GM12874 (cell line): Measurements from ENCODE around the gene PARM1.

Experiments used
- CTCF ChIP-seq: IDR thresholded peaks from 2 replicates; pipeline ENCODE4 v1.5.1; 2011; ENCODE audit warnings: low read depth, mild to moderate bottlenecking, control low read depth, low read length, moderate library complexity; ENCODE audit not compliant: insufficient read depth

The PARM1 gene

GRCh38 chr4:75015627-75016026, 82.7 kb downstream of the PARM1 start:
- no peak for TF ChIP-seq CTCF

- TF ChIP-seq CTCF = no peak
Measured at GRCh38 chr4:75016472-75016871, 83.6 kb downstream of the PARM1 start.

- TF ChIP-seq CTCF = no peak
Measured at GRCh38 chr4:75018811-75019479, 86.0 kb downstream of the PARM1 start.

- TF ChIP-seq CTCF = no peak
Measured at GRCh38 chr4:75025431-75025830, 92.5 kb downstream of the PARM1 start.

- TF ChIP-seq CTCF = no peak
Measured at GRCh38 chr4:75028196-75028854, 95.4 kb downstream of the PARM1 start.

- no peak for TF ChIP-seq CTCF
Measured at GRCh38 chr4:75030028-75030427, 97.1 kb downstream of the PARM1 start.

- no peak for TF ChIP-seq CTCF
Measured at GRCh38 chr4:75030649-75031235, 97.8 kb downstream of the PARM1 start.
